Esophagus squamous epithelium (tissue), 4 donors: ENCODE measurements around the gene USP50.

Source experiments
- CTCF ChIP-seq, 6 experiments: fragments of 450-650 bp in 4 of 6; fragments of 200-600 bp in 2 of 6; sonication (generic) in 2 of 6; IDR thresholded peaks; one replicate each; pipeline ENCODE4 v1.5.1; 2016 to 2019; ENCODE audit warnings: antibody characterized with exemption in 6 of 6, mild to moderate bottlenecking in 4 of 6, moderate library complexity in 4 of 6
- POLR2A ChIP-seq, 4 donors: fragments of 450-650 bp; IDR thresholded peaks; one replicate each; pipeline ENCODE4 v1.6.1; 2017; ENCODE audit warnings: antibody characterized with exemption in 4 of 4, mild to moderate bottlenecking in 4 of 4, moderate library complexity in 3 of 4

GRCh38 chr15:50484781-50485180 lies 61.7 kb downstream of the USP50 start:
- TF ChIP-seq POLR2A (IDR thresholded peaks at IDR 0.05) (no peak), CTCF (IDR thresholded peaks at IDR 0.05) (no peak)
